Progenitor cell of endocrine pancreas (in vitro differentiated cells): ENCODE results near the gene SEMG2. TPM values are rescaled to one million over a fixed set of nuclear protein-coding genes. Genes with fewer than 3 reads are reported as not detected.

Source experiments
- DNase-seq: peaks from one replicate; pipeline ENCODE4 v3.0.0; 2021; ENCODE audit warnings: low spot score; ENCODE audit not compliant: unreplicated experiment
- H3K27ac Mint-ChIP-seq: 2 replicates; pipeline ENCODE4 v1.8.0; 2021; ENCODE audit warnings: mild to moderate bottlenecking, moderate library complexity, mixed read lengths
- H3K27me3 Mint-ChIP-seq: 2 replicates; pipeline ENCODE4 v1.8.0; 2021; ENCODE audit warnings: mixed read lengths
- H3K36me3 Mint-ChIP-seq: 2 replicates; pipeline ENCODE4 v1.8.0; 2022; ENCODE audit warnings: mixed read lengths; ENCODE audit not compliant: insufficient read depth
- H3K4me1 Mint-ChIP-seq: 2 replicates; pipeline ENCODE4 v1.8.0; 2021; ENCODE audit warnings: low read depth, mixed read lengths
- H3K4me3 Mint-ChIP-seq: 2 replicates; pipeline ENCODE4 v1.8.0; 2021; ENCODE audit warnings: low read depth, mild to moderate bottlenecking, moderate library complexity, mixed read lengths
- H3K9me3 Mint-ChIP-seq: 2 replicates; pipeline ENCODE4 v1.8.0; 2021; ENCODE audit warnings: low read depth, mixed read lengths
- CTCF ChIP-seq: fragments of 200-600 bp; sonication (generic); IDR thresholded peaks from one replicate; pipeline ENCODE4 v1.5.0; 2021; ENCODE audit warnings: antibody characterized with exemption, mild to moderate bottlenecking; ENCODE audit not compliant: unreplicated experiment
- total RNA-seq: library from RNA; stranded (reverse); gene quantifications from 2 replicates; pipeline ENCODE4 v1.2.1, GENCODE V29; 2021

SEMG2 gene
- total RNA-seq, 1 donor from 2014 or later = not detected

GRCh38 chr20:45189861-45190260 lies 31.3 kb upstream of the SEMG2 start:
- Mint-ChIP-seq H3K4me3 (no peak overlapping the region), H3K27me3 (peaks cover 7% of the 10 kb centered on the region), H3K36me3 (no peaks in the 10 kb centered on the region), H3K4me1 (no peaks in the 10 kb centered on the region), H3K27ac (no peak overlapping the region), H3K9me3 (no peaks in the 10 kb centered on the region)
- no peak for DNase-seq
- no peak for TF ChIP-seq CTCF

GRCh38 chr20:45191926-45192325 lies 29.2 kb upstream of the SEMG2 start:
- Mint-ChIP-seq H3K9me3 (no peaks in the 10 kb centered on the region), H3K4me1 (no peaks in the 10 kb centered on the region), H3K27me3 (peaks cover 7% of the 10 kb centered on the region), H3K36me3 (no peaks in the 10 kb centered on the region), H3K4me3 (no peak overlapping the region), H3K27ac (no peak overlapping the region)
- no peak for TF ChIP-seq CTCF
- DNase-seq = no peak

- Mint-ChIP-seq H3K4me1 (no peaks in the 10 kb centered on the region), H3K27ac (no peak overlapping the region), H3K9me3 (no peaks in the 10 kb centered on the region), H3K27me3 (peaks cover 8% of the 10 kb centered on the region), H3K36me3 (no peaks in the 10 kb centered on the region), H3K4me3 (no peak overlapping the region)
- DNase-seq = no peak
- no peak for TF ChIP-seq CTCF
Measured at GRCh38 chr20:45193331-45193730, 27.8 kb upstream of the SEMG2 start.

GRCh38 chr20:45206725-45207124 lies 14.4 kb upstream of the SEMG2 start, which contains the start of gene SEMG1:
TSS of gene SEMG1 (plus strand) at chr20:45207033. CDS start at chr20:45207054, 21 bp downstream.
- no peaks in the 10 kb centered on the region for H3K36me3 Mint-ChIP-seq
- DNase-seq = no peak
- peaks cover 3% of the 10 kb centered on the region for H3K9me3 Mint-ChIP-seq
- peaks cover 24% of the 10 kb centered on the region for H3K27me3 Mint-ChIP-seq
- H3K4me3 Mint-ChIP-seq = no peak within 1 kb of the TSS
- no peak within 1 kb of the TSS for H3K27ac Mint-ChIP-seq
- TF ChIP-seq CTCF = no peak
- peaks cover 3% of the 10 kb centered on the region for H3K4me1 Mint-ChIP-seq

GRCh38 chr20:45209924-45210323 lies 11.2 kb upstream of the SEMG2 start:
- Mint-ChIP-seq H3K4me3 (no peak overlapping the region), H3K9me3 (no peaks in the 10 kb centered on the region), H3K36me3 (no peaks in the 10 kb centered on the region), H3K4me1 (peaks cover 3% of the 10 kb centered on the region), H3K27me3 (peaks cover 32% of the 10 kb centered on the region), H3K27ac (no peak overlapping the region)
- DNase-seq = no peak
- no peak for TF ChIP-seq CTCF
